Effector memory CD8-positive, alpha-beta T cell (primary cell): ENCODE results near the gene FPGS.

ENCODE experiments used
- ATAC-seq: fragments of 150-1000 bp; cut with Tn5 transposase; replicated peaks from 2 replicates; pipeline ENCODE4 v1.10.0; 2021; ENCODE audit warnings: mild to moderate bottlenecking, moderate library complexity
- DNase-seq, 3 experiments: peaks; one replicate each; pipeline ENCODE4 v3.0.0; 2021
- H3K27ac Mint-ChIP-seq, 2 donors: one replicate each; pipeline ENCODE4 v1.8.0; 2022; ENCODE audit warnings: mild to moderate bottlenecking in 2 of 2, mixed read lengths in 2 of 2, moderate library complexity in 2 of 2
- H3K27me3 Mint-ChIP-seq, 2 donors: one replicate each; pipeline ENCODE4 v1.8.0; 2022; ENCODE audit warnings: mixed read lengths in 2 of 2
- H3K36me3 Mint-ChIP-seq: one replicate; pipeline ENCODE4 v1.8.0; 2022; ENCODE audit warnings: mild to moderate bottlenecking, moderate library complexity, mixed read lengths; ENCODE audit not compliant: insufficient read depth
- H3K4me1 Mint-ChIP-seq, 2 donors: one replicate each; pipeline ENCODE4 v1.8.0; 2022; ENCODE audit warnings: low read depth in 2 of 2, mixed read lengths in 2 of 2
- H3K4me3 Mint-ChIP-seq, 2 donors: one replicate each; pipeline ENCODE4 v1.8.0; 2022; ENCODE audit warnings: mild to moderate bottlenecking in 2 of 2, mixed read lengths in 2 of 2, moderate library complexity in 2 of 2
- H3K9me3 Mint-ChIP-seq, 2 donors: one replicate each; pipeline ENCODE4 v1.8.0; 2022; ENCODE audit warnings: mixed read lengths in 2 of 2

The FPGS gene

GRCh38 chr9:127803507-127804352 is 1.0 kb downstream of the FPGS start:
- H3K36me3 Mint-ChIP-seq: peaks cover 40% of the 10 kb centered on the region
- H3K4me3 Mint-ChIP-seq: peak overlapping the region; percentile 95 to 96
- ATAC-seq: peak; percentile 18
- H3K27ac Mint-ChIP-seq: peak overlapping the region; percentile 97
- H3K4me1 Mint-ChIP-seq: peaks cover 9 to 24% of the 10 kb centered on the region in 2 donors
- DNase-seq: no peak
- no peaks in the 10 kb centered on the region for H3K9me3 Mint-ChIP-seq
- no peaks in the 10 kb centered on the region for H3K27me3 Mint-ChIP-seq

- peaks cover 9 to 24% of the 10 kb centered on the region in 2 donors for H3K4me1 Mint-ChIP-seq
- H3K36me3 Mint-ChIP-seq: peaks cover 47% of the 10 kb centered on the region
- no peak for DNase-seq
- H3K9me3 Mint-ChIP-seq: no peaks in the 10 kb centered on the region
- ATAC-seq: no peak
- H3K27ac Mint-ChIP-seq: peak overlapping the region in 1 of 2 donors; percentile 93
- no peaks in the 10 kb centered on the region for H3K27me3 Mint-ChIP-seq
- no peak overlapping the region for H3K4me3 Mint-ChIP-seq
Measured at GRCh38 chr9:127805620-127806019, 2.9 kb downstream of the FPGS start.

GRCh38 chr9:127806871-127807270 is 4.2 kb downstream of the FPGS start:
- H3K9me3 Mint-ChIP-seq: no peaks in the 10 kb centered on the region
- no peak for DNase-seq
- peaks cover 58% of the 10 kb centered on the region for H3K36me3 Mint-ChIP-seq
- no peak overlapping the region for H3K4me3 Mint-ChIP-seq
- peaks cover 9 to 24% of the 10 kb centered on the region in 2 donors for H3K4me1 Mint-ChIP-seq
- peak overlapping the region; percentile 51 to 93 for H3K27ac Mint-ChIP-seq
- no peak for ATAC-seq
- no peaks in the 10 kb centered on the region for H3K27me3 Mint-ChIP-seq

GRCh38 chr9:127808347-127809001 is 5.8 kb downstream of the FPGS start:
- no peaks in the 10 kb centered on the region for H3K27me3 Mint-ChIP-seq
- DNase-seq: no peak
- no peak overlapping the region for H3K4me3 Mint-ChIP-seq
- peaks cover 58% of the 10 kb centered on the region for H3K36me3 Mint-ChIP-seq
- no peaks in the 10 kb centered on the region for H3K9me3 Mint-ChIP-seq
- H3K27ac Mint-ChIP-seq: peak overlapping the region in 1 of 2 donors; percentile 55
- ATAC-seq: no peak
- H3K4me1 Mint-ChIP-seq: peaks cover 4 to 16% of the 10 kb centered on the region in 2 donors

GRCh38 chr9:127809002-127809539 is 6.4 kb downstream of the FPGS start:
- peak overlapping the region in 1 of 2 donors; percentile 55 for H3K27ac Mint-ChIP-seq
- H3K36me3 Mint-ChIP-seq: peaks cover 59% of the 10 kb centered on the region
- peak; percentile 51 for ATAC-seq
- peaks cover 0 to 11% of the 10 kb centered on the region in 2 donors for H3K4me1 Mint-ChIP-seq
- no peak overlapping the region for H3K4me3 Mint-ChIP-seq
- no peaks in the 10 kb centered on the region for H3K27me3 Mint-ChIP-seq
- DNase-seq: no peak
- H3K9me3 Mint-ChIP-seq: no peaks in the 10 kb centered on the region

GRCh38 chr9:127809540-127810377 is 7.1 kb downstream of the FPGS start:
- ATAC-seq (peak; percentile 45), DNase-seq (no peak)
- no peaks in the 10 kb centered on the region for H3K27me3 Mint-ChIP-seq
- no peaks in the 10 kb centered on the region for H3K9me3 Mint-ChIP-seq
- H3K36me3 Mint-ChIP-seq: peaks cover 61% of the 10 kb centered on the region
- H3K27ac Mint-ChIP-seq: peak overlapping the region in 1 of 2 donors; percentile 55
- peaks cover 0 to 7% of the 10 kb centered on the region in 2 donors for H3K4me1 Mint-ChIP-seq
- no peak overlapping the region for H3K4me3 Mint-ChIP-seq

GRCh38 chr9:127810378-127811187 is 7.9 kb downstream of the FPGS start:
- ATAC-seq (no peak), DNase-seq (no peak)
- no peaks in the 10 kb centered on the region for H3K9me3 Mint-ChIP-seq
- no peak overlapping the region for H3K27ac Mint-ChIP-seq
- H3K4me1 Mint-ChIP-seq: peaks cover 0 to 7% of the 10 kb centered on the region in 2 donors
- peaks cover 61% of the 10 kb centered on the region for H3K36me3 Mint-ChIP-seq
- no peak overlapping the region for H3K4me3 Mint-ChIP-seq
- H3K27me3 Mint-ChIP-seq: no peaks in the 10 kb centered on the region

- Mint-ChIP-seq H3K4me1 (peaks cover 0 to 5% of the 10 kb centered on the region in 2 donors), H3K9me3 (no peaks in the 10 kb centered on the region), H3K36me3 (peaks cover 58% of the 10 kb centered on the region), H3K4me3 (no peak overlapping the region), H3K27me3 (no peaks in the 10 kb centered on the region), H3K27ac (no peak overlapping the region)
- ATAC-seq (no peak), DNase-seq (no peak)
Measured at GRCh38 chr9:127812011-127812410, 9.3 kb downstream of the FPGS start.

GRCh38 chr9:127812936-127813675 is 10.4 kb downstream of the FPGS start:
- DNase-seq (no peak), ATAC-seq (no peak)
- Mint-ChIP-seq H3K9me3 (no peaks in the 10 kb centered on the region), H3K36me3 (peaks cover 49% of the 10 kb centered on the region), H3K4me1 (peaks cover 3% of the 10 kb centered on the region in 2 donors), H3K4me3 (no peak overlapping the region), H3K27me3 (no peaks in the 10 kb centered on the region), H3K27ac (peak overlapping the region; percentile 31 to 53)

GRCh38 chr9:127813686-127814226 is 11.1 kb downstream of the FPGS start:
- Mint-ChIP-seq H3K27ac (peak overlapping the region; percentile 31 to 72), H3K36me3 (peaks cover 49% of the 10 kb centered on the region), H3K4me3 (no peak overlapping the region)

GRCh38 chr9:127814619-127815511 is 12.2 kb downstream of the FPGS start:
- no peak overlapping the region for H3K4me3 Mint-ChIP-seq
- H3K36me3 Mint-ChIP-seq: peaks cover 48% of the 10 kb centered on the region
- peak overlapping the region in 1 of 2 donors; percentile 72 for H3K27ac Mint-ChIP-seq
- DNase-seq (no peak), ATAC-seq (no peak)
- H3K4me1 Mint-ChIP-seq: peaks cover 3 to 5% of the 10 kb centered on the region in 2 donors
- H3K9me3 Mint-ChIP-seq: no peaks in the 10 kb centered on the region
- H3K27me3 Mint-ChIP-seq: no peaks in the 10 kb centered on the region

More at GRCh38 chr9:127813686-127814226, 11.1 kb downstream of the FPGS start:
- H3K27me3 Mint-ChIP-seq: no peaks in the 10 kb centered on the region
- H3K4me1 Mint-ChIP-seq: peaks cover 3 to 5% of the 10 kb centered on the region in 2 donors
- ATAC-seq: no peak
- H3K9me3 Mint-ChIP-seq: no peaks in the 10 kb centered on the region
- DNase-seq: no peak
